CD14-positive monocyte (primary cell): Measurements from ENCODE around the gene GREB1L. TPM values are rescaled to one million over a fixed set of nuclear protein-coding genes. Genes with fewer than 3 reads are reported as not detected.
A peak's percentile ranks its signal among the peaks of the same experiment; 100 is the strongest.

Experiments used
- DNase-seq, 3 donors: peaks; one replicate each; pipeline ENCODE4 v3.0.0-alpha.2; 2011 to 2022
- H2AFZ ChIP-seq: 2 replicates; pipeline ENCODE4 v1.6.0; 2012; ENCODE audit warnings: mild to moderate bottlenecking, low read depth, low read length, inconsistent platforms; ENCODE audit not compliant: insufficient read depth, poor library complexity, severe bottlenecking
- H3K27ac ChIP-seq, 2 donors: 1 replicate in 1 of 2; 2 replicates in 1 of 2; pipeline ENCODE4 v1.5.1; 2012 to 2013; ENCODE audit warnings: low read length in 2 of 2, control low read depth in 1 of 2, inconsistent platforms in 1 of 2, low read depth in 1 of 2, mild to moderate bottlenecking in 1 of 2
- H3K27me3 ChIP-seq, 2 donors: one replicate each; pipeline versions ENCODE4 v1.6.0 to v1.6.1; 2011 to 2013; ENCODE audit warnings: low read length in 2 of 2; ENCODE audit not compliant: control insufficient read depth in 2 of 2, insufficient read depth in 2 of 2
- H3K36me3 ChIP-seq, 2 donors: replicated peaks in 1 of 2; 1 replicate in 1 of 2; 2 replicates in 1 of 2; pipeline versions ENCODE4 v1.5.1 to v1.6.1; 2012 to 2013; ENCODE audit warnings: low read length in 2 of 2, control low read depth in 1 of 2, inconsistent platforms in 1 of 2, mild to moderate bottlenecking in 1 of 2; ENCODE audit not compliant: insufficient read depth in 2 of 2, control insufficient read depth in 1 of 2
- H3K4me1 ChIP-seq, 2 donors: 1 replicate in 1 of 2; 2 replicates in 1 of 2; pipeline versions ENCODE4 v1.5.1 to v1.6.1; 2012 to 2013; ENCODE audit warnings: low read length in 2 of 2, control low read depth in 1 of 2, inconsistent platforms in 1 of 2, mild to moderate bottlenecking in 1 of 2, moderate library complexity in 1 of 2; ENCODE audit not compliant: insufficient read depth in 2 of 2, control insufficient read depth in 1 of 2
- H3K4me2 ChIP-seq: replicated peaks from 2 replicates; pipeline ENCODE3; 2012; ENCODE audit warnings: low read length, moderate library complexity, mild to moderate bottlenecking; ENCODE audit not compliant: poor library complexity, severe bottlenecking; ENCODE audit errors: extremely low read depth
- H3K4me3 ChIP-seq, 3 experiments: fragments of 200-600 bp in 1 of 3; sonication (generic) in 1 of 3; replicated peaks in 1 of 3; 1 replicate in 2 of 3; 2 replicates in 1 of 3; pipeline ENCODE4 v1.5.1; 2011 to 2013; ENCODE audit warnings: low read length in 3 of 3, mild to moderate bottlenecking in 3 of 3, control low read depth in 2 of 3, low read depth in 2 of 3, inconsistent platforms in 1 of 3, moderate library complexity in 1 of 3
- H3K79me2 ChIP-seq: 2 replicates; pipeline ENCODE4 v1.6.0; 2012; ENCODE audit warnings: mild to moderate bottlenecking, control low read depth, inconsistent platforms, low read length, moderate library complexity; ENCODE audit not compliant: insufficient read depth
- H3K9ac ChIP-seq: 2 replicates; pipeline ENCODE4 v1.6.0; 2017; ENCODE audit warnings: low read length, mild to moderate bottlenecking; ENCODE audit not compliant: insufficient read depth, poor library complexity, severe bottlenecking
- H3K9me3 ChIP-seq, 2 donors: replicated peaks in 1 of 2; 1 replicate in 1 of 2; 2 replicates in 1 of 2; pipeline versions ENCODE4 v1.5.1 to v1.6.1; 2012 to 2013; ENCODE audit warnings: low read length in 2 of 2, control low read depth in 1 of 2; ENCODE audit not compliant: control insufficient read depth in 1 of 2, insufficient read depth in 1 of 2
- H4K20me1 ChIP-seq: 2 replicates; pipeline ENCODE4 v1.6.0; 2012; ENCODE audit warnings: mild to moderate bottlenecking, low read length, control low read depth, moderate library complexity; ENCODE audit not compliant: insufficient read depth
- H3K27ac Mint-ChIP-seq, 7 donors: one replicate each; pipeline ENCODE4 v1.8.0; 2020; ENCODE audit warnings: mild to moderate bottlenecking in 7 of 7, mixed read lengths in 7 of 7, moderate library complexity in 6 of 7, inconsistent platforms in 2 of 7
- H3K27me3 Mint-ChIP-seq, 3 donors: one replicate each; pipeline ENCODE4 v1.8.0; 2021 to 2022; ENCODE audit warnings: low read depth in 3 of 3, mild to moderate bottlenecking in 3 of 3, mixed read lengths in 3 of 3, moderate library complexity in 3 of 3, inconsistent platforms in 1 of 3
- H3K36me3 Mint-ChIP-seq, 2 donors: one replicate each; pipeline ENCODE4 v1.8.0; 2020; ENCODE audit warnings: mixed read lengths in 2 of 2, inconsistent platforms in 1 of 2, mild to moderate bottlenecking in 1 of 2
- H3K4me1 Mint-ChIP-seq: one replicate; pipeline ENCODE4 v1.8.0; 2020; ENCODE audit warnings: mild to moderate bottlenecking, mixed read lengths
- H3K4me3 Mint-ChIP-seq, 2 donors: one replicate each; pipeline ENCODE4 v1.8.0; 2020; ENCODE audit warnings: mild to moderate bottlenecking in 2 of 2, mixed read lengths in 2 of 2, moderate library complexity in 1 of 2
- H3K9me3 Mint-ChIP-seq, 7 donors: one replicate each; pipeline ENCODE4 v1.8.0; 2020 to 2022; ENCODE audit warnings: mixed read lengths in 7 of 7, mild to moderate bottlenecking in 6 of 7, moderate library complexity in 6 of 7, inconsistent platforms in 2 of 7
- CTCF ChIP-seq: fragments of 200-600 bp; IDR thresholded peaks from one replicate; pipeline ENCODE4 v1.8.0; 2022; ENCODE audit warnings: antibody characterized with exemption, mild to moderate bottlenecking
- WGBS: methylation state at CpG from one replicate; pipeline ENCODE4 v1.1.5; 2013; ENCODE audit warnings: missing lambda C conversion rate; ENCODE audit not compliant: insufficient coverage; 5-methylcytosine and 5-hydroxymethylcytosine counted together
- intact Hi-C, 2 donors: fragments of 100-400 bp; cut with micrococcal nuclease; formaldehyde crosslinking; loops; one replicate each; pipeline versions ENCODE4 v1.15.0 to v1.15.1; 2023
- polyA plus RNA-seq, 3 donors: library from polyadenylated mRNA; depleted of rRNA in 1 of 3; unstranded in 2 of 3; stranded (reverse) in 1 of 3; fragments of 300-500 nt in 2 of 3; fragments of >200 nt in 1 of 3; fragmentation: Illumina TruSeq in 2 of 3; gene quantifications; 1 replicate in 2 of 3; 2 replicates in 1 of 3; pipeline ENCODE4 v1.2.3, GENCODE V29; 2012 to 2021

GREB1L gene
- polyA plus RNA-seq, 3 donors = 0.02 to 0.03 TPM; not detected in 1

GRCh38 chr18:21486905-21487437, 244.9 kb downstream of the GREB1L start:
- Histone ChIP-seq H2AFZ (no peak overlapping the region), H3K9ac (no peak overlapping the region), H3K27ac (no peak overlapping the region), H3K79me2 (no peaks in the 10 kb centered on the region), H3K4me2 (no peak overlapping the region), H4K20me1 (no peaks in the 10 kb centered on the region), H3K4me1 (no peaks in the 10 kb centered on the region), H3K36me3 (no peaks in the 10 kb centered on the region), H3K4me3 (no peak overlapping the region), H3K27me3 (no peaks in the 10 kb centered on the region), H3K9me3 (no peaks in the 10 kb centered on the region)
- no peak overlapping the region for H3K27ac Mint-ChIP-seq
- no peaks in the 10 kb centered on the region for H3K36me3 Mint-ChIP-seq
- peaks cover 1 to 5% (median 5%) of the 10 kb centered on the region in 3 donors for H3K27me3 Mint-ChIP-seq
- no peak overlapping the region for H3K4me3 Mint-ChIP-seq
- H3K9me3 Mint-ChIP-seq = peaks cover 0 to 2% (median 0%) of the 10 kb centered on the region in 7 donors
- 100% methylated on average over 1 of the region's 3 CpGs for WGBS
- intact Hi-C loops = no loop called here
- TF ChIP-seq CTCF = no peak
- no peak for DNase-seq
- no peaks in the 10 kb centered on the region for H3K4me1 Mint-ChIP-seq

- no peak overlapping the region for H3K27ac ChIP-seq
- no peak overlapping the region for H3K4me2 ChIP-seq
- H3K36me3 ChIP-seq = no peaks in the 10 kb centered on the region
- H3K27ac Mint-ChIP-seq = no peak overlapping the region
- intact Hi-C loops = loop anchor here in 1 of 2 donors (2.0 kb wide), 1 partner anchor 468 kb away; no protein-coding TSS in a partner anchor
- H4K20me1 ChIP-seq = no peaks in the 10 kb centered on the region
- H3K9me3 Mint-ChIP-seq = peaks cover 0 to 4% (median 0%) of the 10 kb centered on the region in 7 donors
- DNase-seq = peak; percentile 8 to 27 (median 22)
- no peak overlapping the region for H3K4me3 ChIP-seq
- H3K4me1 ChIP-seq = no peaks in the 10 kb centered on the region
- H3K36me3 Mint-ChIP-seq = no peaks in the 10 kb centered on the region
- H3K9ac ChIP-seq = no peak overlapping the region
- peak; percentile 72 for TF ChIP-seq CTCF
- 60% methylated on average over 1 of the region's 6 CpGs for WGBS
- H3K27me3 ChIP-seq = no peaks in the 10 kb centered on the region
- no peaks in the 10 kb centered on the region for H3K79me2 ChIP-seq
- H3K27me3 Mint-ChIP-seq = peaks cover 1 to 5% (median 1%) of the 10 kb centered on the region in 3 donors
- H2AFZ ChIP-seq = no peak overlapping the region
- no peaks in the 10 kb centered on the region for H3K4me1 Mint-ChIP-seq
- H3K4me3 Mint-ChIP-seq = no peak overlapping the region
- no peaks in the 10 kb centered on the region for H3K9me3 ChIP-seq
These were observed 247.2 kb downstream of the GREB1L start for GRCh38 chr18:21489119-21489750.
